Measurements from ENCODE around the gene CKAP2L. TPM values are rescaled to one million over a fixed set of nuclear protein-coding genes. Genes with fewer than 3 reads are reported as not detected.
"Not testable (repeated sequence)": the region's sequence is repeated elsewhere in the genome, so short reads cannot be mapped to it uniquely, and the experiment has no call there.

Gene CKAP2L
- total RNA-seq, 1 donor from 2014 or later: 2.2 TPM

- no peak for DNase-seq
Measured at GRCh38 chr2:112725545-112726457, 38.6 kb downstream of the CKAP2L start.

GRCh38 chr2:112724591-112725525, 39.6 kb downstream of the CKAP2L start:
- no peak for DNase-seq

- DNase-seq: no peak
Measured at GRCh38 chr2:112723995-112724394, 40.4 kb downstream of the CKAP2L start.

- no peak for DNase-seq
Measured at GRCh38 chr2:112723547-112723940, 40.9 kb downstream of the CKAP2L start.

GRCh38 chr2:112722816-112723546, 41.4 kb downstream of the CKAP2L start:
- DNase-seq: no peak

GRCh38 chr2:112721819-112722522, 42.4 kb downstream of the CKAP2L start:
- no peak for DNase-seq

GRCh38 chr2:112720785-112721184, 43.6 kb downstream of the CKAP2L start, which contains the start of gene NT5DC4:
NT5DC4 (plus strand) TSS chr2:112721020; CDS start chr2:112721080, 60 bp downstream.
- DNase-seq: no peak

- DNase-seq: no peak
Measured at GRCh38 chr2:112718863-112719370, 45.5 kb downstream of the CKAP2L start.

GRCh38 chr2:112716826-112717352, 47.5 kb downstream of the CKAP2L start:
- DNase-seq: not testable (repeated sequence)

GRCh38 chr2:112716094-112716493, 48.3 kb downstream of the CKAP2L start:
- DNase-seq: not testable (repeated sequence)

- DNase-seq: no peak
Measured at GRCh38 chr2:112714836-112715631, 49.4 kb downstream of the CKAP2L start.

- DNase-seq: no peak
Measured at GRCh38 chr2:112714331-112714730, 50.1 kb downstream of the CKAP2L start.

- DNase-seq: no peak
Measured at GRCh38 chr2:112713926-112714325, 50.5 kb downstream of the CKAP2L start.

GRCh38 chr2:112713585-112713925, 50.9 kb downstream of the CKAP2L start:
- DNase-seq: no peak

GRCh38 chr2:112712903-112713584, 51.4 kb downstream of the CKAP2L start:
- DNase-seq: no peak

GRCh38 chr2:112712465-112712864, 51.9 kb downstream of the CKAP2L start:
- no peak for DNase-seq

- DNase-seq: no peak
Measured at GRCh38 chr2:112710956-112711750, 53.3 kb downstream of the CKAP2L start.

- no peak for DNase-seq
Measured at GRCh38 chr2:112709703-112710102, 54.7 kb downstream of the CKAP2L start.

- no peak for DNase-seq
Measured at GRCh38 chr2:112708968-112709367, 55.4 kb downstream of the CKAP2L start.

All from occipital lobe (tissue), 2 donors.